ENCODE measurements around the gene RPTOR. TPM values are rescaled to one million over a fixed set of nuclear protein-coding genes. Genes with fewer than 3 reads are reported as not detected.
A peak's percentile ranks its signal among the peaks of the same experiment; 100 is the strongest.

RPTOR gene
- total RNA-seq, 2 experiments from 2014 or later, result 48.1 to 87.8 TPM

DNA sequence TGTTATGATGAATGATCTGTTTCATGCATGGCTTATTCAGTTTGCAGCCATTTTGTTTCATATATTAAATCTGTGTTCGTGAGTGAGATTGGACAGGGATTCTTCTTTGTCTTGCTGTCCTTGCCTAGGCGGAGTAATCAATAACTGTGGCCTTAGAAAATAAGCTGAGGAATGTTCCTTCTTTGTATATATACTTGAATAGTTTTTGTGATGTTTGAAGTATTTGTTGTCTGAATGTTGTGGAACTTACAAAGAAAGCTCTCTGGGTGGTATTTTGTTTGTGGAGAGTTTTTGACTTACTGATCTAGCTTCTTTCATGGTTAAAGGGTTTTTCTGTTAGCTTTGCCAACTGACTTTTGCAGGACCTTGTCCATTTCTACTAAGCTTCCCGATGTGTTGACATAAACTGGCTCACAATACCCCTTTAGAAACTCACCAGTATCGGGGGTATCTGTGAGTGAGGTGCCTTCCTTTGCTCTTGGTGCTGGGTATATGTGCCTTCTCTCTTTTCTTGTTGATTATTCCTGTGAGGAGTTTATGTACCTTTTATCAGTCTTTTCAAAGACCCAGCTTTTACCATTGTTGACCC, 166.2 kb downstream of the RPTOR start:
- H3K27ac ChIP-seq (ENCODE audit: low read depth, low read length, poor library complexity, severe bottlenecking), result no peak overlapping the region
- no peaks in the 10 kb centered on the region; the same call in 1 of the 2 replicates for H3K79me2 ChIP-seq (ENCODE audit: insufficient read depth, low read depth, low read length)
- H3K4me3 ChIP-seq (ENCODE audit: low read depth, low read length, poor library complexity, severe bottlenecking), result no peak overlapping the region
- intact Hi-C loops (cut with micrococcal nuclease; ENCODE audit: unreplicated experiment), result no loop called here
- DNase-seq (ENCODE audit: low spot score), result no peak
- TF ChIP-seq, protein P1, sequence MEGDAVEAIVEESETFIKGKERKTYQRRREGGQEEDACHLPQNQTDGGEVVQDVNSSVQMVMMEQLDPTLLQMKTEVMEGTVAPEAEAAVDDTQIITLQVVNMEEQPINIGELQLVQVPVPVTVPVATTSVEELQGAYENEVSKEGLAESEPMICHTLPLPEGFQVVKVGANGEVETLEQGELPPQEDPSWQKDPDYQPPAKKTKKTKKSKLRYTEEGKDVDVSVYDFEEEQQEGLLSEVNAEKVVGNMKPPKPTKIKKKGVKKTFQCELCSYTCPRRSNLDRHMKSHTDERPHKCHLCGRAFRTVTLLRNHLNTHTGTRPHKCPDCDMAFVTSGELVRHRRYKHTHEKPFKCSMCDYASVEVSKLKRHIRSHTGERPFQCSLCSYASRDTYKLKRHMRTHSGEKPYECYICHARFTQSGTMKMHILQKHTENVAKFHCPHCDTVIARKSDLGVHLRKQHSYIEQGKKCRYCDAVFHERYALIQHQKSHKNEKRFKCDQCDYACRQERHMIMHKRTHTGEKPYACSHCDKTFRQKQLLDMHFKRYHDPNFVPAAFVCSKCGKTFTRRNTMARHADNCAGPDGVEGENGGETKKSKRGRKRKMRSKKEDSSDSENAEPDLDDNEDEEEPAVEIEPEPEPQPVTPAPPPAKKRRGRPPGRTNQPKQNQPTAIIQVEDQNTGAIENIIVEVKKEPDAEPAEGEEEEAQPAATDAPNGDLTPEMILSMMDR (conservative IDR thresholded peaks at IDR 0.05; ENCODE audit: low read length), result no peak
- TF ChIP-seq EZH2phosphoT487 (IDR thresholded peaks at IDR 0.05; ENCODE audit: borderline replicate concordance, low read depth, low read length), result no peak
- peaks cover 29% of the 10 kb centered on the region for H3K36me3 ChIP-seq (ENCODE audit: insufficient read depth, low read length)
- BruUV-seq (replicated peaks), result TSS peak; percentile 17
- peaks cover 6% of the 10 kb centered on the region; the same call in 1 of the 2 replicates for H4K20me1 ChIP-seq (ENCODE audit: insufficient read depth, low read length)
- ChIA-PET CTCF (ENCODE audit: unreplicated experiment) (no interaction called here), POLR2A (no interaction called here)
- no peaks in the 10 kb centered on the region for H3K9me2 ChIP-seq (ENCODE audit: insufficient read depth, low read length)
- H3K4me1 ChIP-seq (ENCODE audit: insufficient read depth, low read length, poor library complexity, severe bottlenecking), result no peaks in the 10 kb centered on the region
- no peak overlapping the region for H3K4me2 ChIP-seq (ENCODE audit: low read length)
- H2AFZ ChIP-seq (ENCODE audit: low read length), result no peak overlapping the region
- H3K9me3 ChIP-seq (ENCODE audit: low read length), result no peaks in the 10 kb centered on the region

DNA sequence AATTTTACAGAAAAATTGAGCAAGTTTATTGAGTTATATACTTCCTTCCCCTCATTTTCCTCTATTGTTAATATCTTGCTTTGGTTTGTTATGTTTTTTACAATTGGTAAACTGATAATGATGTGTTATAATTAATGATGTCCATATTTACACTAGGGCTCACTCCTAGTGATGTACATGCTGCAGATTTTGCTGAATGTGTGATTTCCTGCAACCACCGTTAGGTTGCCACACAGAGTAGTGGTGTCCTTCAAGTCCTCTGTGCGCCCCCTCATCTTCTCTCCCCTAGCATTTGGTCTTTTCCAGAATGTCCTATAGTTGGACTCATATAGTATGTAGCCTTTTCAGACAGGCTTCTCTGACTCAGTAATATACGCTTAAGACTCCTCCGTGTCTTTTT, 167.5 kb downstream of the RPTOR start:
- intact Hi-C loops (cut with micrococcal nuclease; ENCODE audit: unreplicated experiment), result no loop called here
- H3K27ac ChIP-seq (ENCODE audit: low read depth, low read length, poor library complexity, severe bottlenecking), result no peak overlapping the region
- H3K36me3 ChIP-seq (ENCODE audit: insufficient read depth, low read length), result peaks cover 29% of the 10 kb centered on the region
- H3K9me3 ChIP-seq (ENCODE audit: low read length), result no peaks in the 10 kb centered on the region
- H3K4me3 ChIP-seq (ENCODE audit: low read depth, low read length, poor library complexity, severe bottlenecking), result no peak overlapping the region
- no peak overlapping the region for H3K4me2 ChIP-seq (ENCODE audit: low read length)
- peaks cover 6% of the 10 kb centered on the region; the same call in 1 of the 2 replicates for H4K20me1 ChIP-seq (ENCODE audit: insufficient read depth, low read length)
- no peaks in the 10 kb centered on the region for H3K4me1 ChIP-seq (ENCODE audit: insufficient read depth, low read length, poor library complexity, severe bottlenecking)
- ChIA-PET POLR2A (no interaction called here), CTCF (ENCODE audit: unreplicated experiment) (interaction anchor here (1.0 kb wide), 1 partner anchor 9 kb away, joined by 3 read pairs; no protein-coding TSS in a partner anchor)
- no TSS peak for BruUV-seq (replicated peaks)
- no peaks in the 10 kb centered on the region; the same call in 1 of the 2 replicates for H3K79me2 ChIP-seq (ENCODE audit: insufficient read depth, low read depth, low read length)
- DNase-seq (ENCODE audit: low spot score), result no peak
- H3K9me2 ChIP-seq (ENCODE audit: insufficient read depth, low read length), result no peaks in the 10 kb centered on the region
- no peak overlapping the region for H2AFZ ChIP-seq (ENCODE audit: low read length)
- no peak for TF ChIP-seq EZH2phosphoT487 (IDR thresholded peaks at IDR 0.05; ENCODE audit: borderline replicate concordance, low read depth, low read length)
- TF ChIP-seq, protein P1 (conservative IDR thresholded peaks at IDR 0.05; ENCODE audit: low read length), result no peak

DNA sequence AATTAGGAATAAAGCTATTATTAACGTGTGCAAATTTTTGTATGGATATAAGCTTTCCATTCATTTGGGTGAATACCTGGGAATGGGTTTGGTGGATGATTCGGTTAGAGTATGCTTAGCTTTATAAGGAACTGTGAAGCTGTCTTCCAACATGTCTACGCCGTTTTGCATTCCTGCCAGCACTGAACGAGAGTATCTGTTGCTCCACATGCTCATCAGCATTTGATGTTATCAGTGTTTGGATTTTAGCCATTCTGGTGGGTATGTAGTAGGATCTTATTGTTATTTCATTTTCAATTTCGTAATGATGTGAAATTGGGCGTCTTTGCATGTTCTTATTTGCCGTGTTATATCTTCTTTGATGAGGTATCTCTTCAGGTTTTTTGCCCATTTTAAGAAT, 168.0 kb downstream of the RPTOR start:
- no peak overlapping the region for H2AFZ ChIP-seq (ENCODE audit: low read length)
- H4K20me1 ChIP-seq (ENCODE audit: insufficient read depth, low read length), result peaks cover 6% of the 10 kb centered on the region; the same call in 1 of the 2 replicates
- H3K4me1 ChIP-seq (ENCODE audit: insufficient read depth, low read length, poor library complexity, severe bottlenecking), result no peaks in the 10 kb centered on the region
- CTCF ChIA-PET (ENCODE audit: unreplicated experiment), result interaction anchor here (1.0 kb wide), 1 partner anchor 9 kb away, joined by 3 read pairs; no protein-coding TSS in a partner anchor
- no peak overlapping the region for H3K4me3 ChIP-seq (ENCODE audit: low read depth, low read length, poor library complexity, severe bottlenecking)
- no peak overlapping the region for H3K4me2 ChIP-seq (ENCODE audit: low read length)
- no peaks in the 10 kb centered on the region; the same call in 1 of the 2 replicates for H3K79me2 ChIP-seq (ENCODE audit: insufficient read depth, low read depth, low read length)
- H3K27ac ChIP-seq (ENCODE audit: low read depth, low read length, poor library complexity, severe bottlenecking), result no peak overlapping the region
- H3K9me2 ChIP-seq (ENCODE audit: insufficient read depth, low read length), result no peaks in the 10 kb centered on the region
- intact Hi-C loops (cut with micrococcal nuclease; ENCODE audit: unreplicated experiment), result no loop called here
- no peak for DNase-seq (ENCODE audit: low spot score)
- BruUV-seq (replicated peaks), result no TSS peak
- H3K9me3 ChIP-seq (ENCODE audit: low read length), result no peaks in the 10 kb centered on the region
- TF ChIP-seq, protein P1 (conservative IDR thresholded peaks at IDR 0.05; ENCODE audit: low read length), result no peak
- TF ChIP-seq EZH2phosphoT487 (IDR thresholded peaks at IDR 0.05; ENCODE audit: borderline replicate concordance, low read depth, low read length), result no peak
- H3K36me3 ChIP-seq (ENCODE audit: insufficient read depth, low read length), result peaks cover 27% of the 10 kb centered on the region
- POLR2A ChIA-PET, result no interaction called here

All from OCI-LY7 (cell line).